NT2/D1 (cell line): Measurements from ENCODE around the gene ZFR2.

Source experiments
- SUZ12 ChIP-seq: IDR thresholded peaks from 2 replicates; pipeline ENCODE4 v1.6.1; 2011; ENCODE audit not compliant: insufficient read length, insufficient read depth; ENCODE audit errors: extremely low read depth
- YY1 ChIP-seq: IDR thresholded peaks from 2 replicates; pipeline ENCODE4 v1.6.1; 2011; ENCODE audit not compliant: insufficient read length, insufficient read depth
- ZNF274 ChIP-seq: IDR thresholded peaks from 2 replicates; pipeline ENCODE4 v1.6.1; 2011; ENCODE audit warnings: mild to moderate bottlenecking, low read depth, low read length

DNA sequence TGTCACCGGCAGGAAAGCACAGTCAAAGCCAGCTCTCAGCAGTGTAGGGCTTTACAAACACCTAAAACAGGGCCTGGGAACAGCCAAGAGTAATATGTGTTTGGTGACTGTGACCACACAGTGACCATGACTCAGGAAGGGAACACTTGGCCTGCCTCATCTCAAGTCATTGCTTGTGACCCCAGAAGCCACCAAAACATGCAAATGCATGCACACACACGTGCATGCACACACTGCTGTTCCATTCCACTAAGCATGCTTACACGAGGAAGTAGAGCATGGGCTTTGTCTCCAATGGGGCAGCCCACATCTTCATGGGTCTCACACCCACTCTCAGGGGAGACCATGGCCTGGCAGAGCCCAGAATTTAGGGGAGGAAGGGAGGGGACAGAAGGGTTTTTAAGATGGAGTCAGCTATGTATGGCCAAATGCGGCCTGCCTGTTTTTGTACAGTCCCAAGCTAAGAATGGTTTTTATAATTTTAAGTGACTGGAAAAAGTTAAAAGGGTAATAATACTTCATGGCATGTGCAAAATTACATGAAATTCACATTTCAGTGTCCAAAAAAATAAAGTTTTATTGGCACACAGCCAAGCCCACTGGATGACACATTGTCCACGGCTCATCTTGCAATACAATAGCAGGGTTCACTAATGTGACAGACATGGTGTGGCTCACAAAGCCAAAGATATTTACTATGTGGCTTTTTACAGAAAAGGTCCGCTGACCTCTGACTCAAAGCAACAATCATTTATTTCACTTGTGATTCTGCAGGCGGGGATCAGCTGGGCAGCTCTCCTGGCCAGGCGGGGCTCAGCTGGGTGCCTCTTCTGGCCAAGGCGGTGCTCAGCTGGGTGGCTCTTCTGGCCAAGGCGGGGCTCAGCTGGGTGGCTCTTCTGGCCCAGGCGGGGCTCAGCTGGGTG lies 17.3 kb downstream of the ZFR2 start:
- TF ChIP-seq YY1, result no peak
- TF ChIP-seq ZNF274, result no peak
- TF ChIP-seq SUZ12, result no peak
